ENCODE results near the gene PLEKHH1.

- TF ChIP-seq CTCF (IDR thresholded peaks at IDR 0.05) (no peak), POLR2A (IDR thresholded peaks at IDR 0.05) (no peak), EP300 (IDR thresholded peaks at IDR 0.05) (no peak)
These were observed 37.4 kb downstream of the PLEKHH1 start for GRCh38 chr14:67570453-67570852.
